ENCODE measurements around the gene EPB41L2. TPM values are rescaled to one million over a fixed set of nuclear protein-coding genes. Genes with fewer than 3 reads are reported as not detected.

EPB41L2 gene
- total and polyA plus RNA-seq, 7 donors: 41.2 to 147 (median 65.7) TPM

DNA sequence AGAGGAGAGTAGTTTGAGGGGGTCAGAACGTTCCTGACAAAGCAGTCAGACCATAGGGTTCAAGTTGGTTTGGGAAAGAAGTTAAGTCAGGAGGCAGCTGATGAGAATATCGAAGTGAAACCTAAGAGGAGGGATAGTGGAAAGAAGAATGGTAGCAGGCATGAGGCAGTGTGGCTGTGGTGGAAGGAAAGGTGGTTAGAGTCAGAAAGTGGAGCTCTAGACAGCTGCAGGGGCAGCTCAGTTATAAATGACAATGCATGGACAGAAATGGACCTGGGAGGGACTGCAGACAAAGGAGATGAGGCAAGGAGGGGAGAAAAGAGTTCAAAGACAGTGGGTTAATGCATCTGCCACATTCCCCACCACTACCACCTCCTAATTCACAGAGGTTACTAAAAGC lies 169.3 kb downstream of the EPB41L2 start:
- no peak overlapping the region for H3K4me3 ChIP-seq
- intact Hi-C loops (cut with DNase I): no loop called here
- H3K27ac ChIP-seq: no peak overlapping the region
- 87% methylated on average over 2 of the region's 2 CpGs for WGBS, 2 donors
- H3K27me3 ChIP-seq: no peaks in the 10 kb centered on the region
- no peak for DNase-seq
- H3K9me3 ChIP-seq: no peaks in the 10 kb centered on the region
- H3K36me3 ChIP-seq: peaks cover 0 to 34% (median 0%) of the 10 kb centered on the region in 4 donors
- TF ChIP-seq POLR2A (IDR thresholded peaks at IDR 0.05): no peak
- TF ChIP-seq EP300 (IDR thresholded peaks at IDR 0.05): no peak
- TF ChIP-seq, protein P1, sequence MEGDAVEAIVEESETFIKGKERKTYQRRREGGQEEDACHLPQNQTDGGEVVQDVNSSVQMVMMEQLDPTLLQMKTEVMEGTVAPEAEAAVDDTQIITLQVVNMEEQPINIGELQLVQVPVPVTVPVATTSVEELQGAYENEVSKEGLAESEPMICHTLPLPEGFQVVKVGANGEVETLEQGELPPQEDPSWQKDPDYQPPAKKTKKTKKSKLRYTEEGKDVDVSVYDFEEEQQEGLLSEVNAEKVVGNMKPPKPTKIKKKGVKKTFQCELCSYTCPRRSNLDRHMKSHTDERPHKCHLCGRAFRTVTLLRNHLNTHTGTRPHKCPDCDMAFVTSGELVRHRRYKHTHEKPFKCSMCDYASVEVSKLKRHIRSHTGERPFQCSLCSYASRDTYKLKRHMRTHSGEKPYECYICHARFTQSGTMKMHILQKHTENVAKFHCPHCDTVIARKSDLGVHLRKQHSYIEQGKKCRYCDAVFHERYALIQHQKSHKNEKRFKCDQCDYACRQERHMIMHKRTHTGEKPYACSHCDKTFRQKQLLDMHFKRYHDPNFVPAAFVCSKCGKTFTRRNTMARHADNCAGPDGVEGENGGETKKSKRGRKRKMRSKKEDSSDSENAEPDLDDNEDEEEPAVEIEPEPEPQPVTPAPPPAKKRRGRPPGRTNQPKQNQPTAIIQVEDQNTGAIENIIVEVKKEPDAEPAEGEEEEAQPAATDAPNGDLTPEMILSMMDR (IDR thresholded peaks at IDR 0.05): no peak
- no peak for TF ChIP-seq POLR2AphosphoS5 (IDR thresholded peaks at IDR 0.05)
- H3K4me1 ChIP-seq: peaks cover 0 to 8% (median 3%) of the 10 kb centered on the region in 4 donors

DNA sequence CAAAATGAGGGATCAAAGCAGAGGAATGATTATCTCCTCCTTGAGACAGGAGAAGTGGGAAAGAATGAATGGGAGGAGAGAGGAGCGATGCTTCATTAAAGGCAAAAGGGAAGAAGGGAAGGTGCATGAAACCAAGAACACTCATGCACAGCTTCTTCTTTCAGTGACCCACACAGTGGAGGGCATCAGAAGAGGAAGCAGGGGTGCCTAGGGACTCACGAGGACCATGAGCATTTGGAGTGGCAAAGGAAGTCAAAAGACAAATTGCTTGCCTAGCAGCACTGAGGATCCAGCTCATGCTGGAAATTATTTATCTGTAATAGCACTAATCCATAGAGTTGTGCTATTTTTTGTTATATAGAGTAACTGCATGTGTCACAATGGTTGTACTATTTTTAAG lies 169.8 kb downstream of the EPB41L2 start:
- Histone ChIP-seq H3K36me3 (peaks cover 0 to 34% (median 0%) of the 10 kb centered on the region in 4 donors), H3K27me3 (no peaks in the 10 kb centered on the region), H3K4me1 (peaks cover 0 to 8% (median 3%) of the 10 kb centered on the region in 4 donors), H3K9me3 (no peaks in the 10 kb centered on the region), H3K27ac (no peak overlapping the region), H3K4me3 (no peak overlapping the region)
- 69 to 93% methylated on average over 2 of the region's 2 CpGs for WGBS, 2 donors
- intact Hi-C loops (cut with DNase I): no loop called here
- DNase-seq: no peak
- TF ChIP-seq POLR2AphosphoS5 (IDR thresholded peaks at IDR 0.05) (no peak), POLR2A (IDR thresholded peaks at IDR 0.05) (no peak), EP300 (IDR thresholded peaks at IDR 0.05) (no peak)
- TF ChIP-seq, protein P1 (IDR thresholded peaks at IDR 0.05): no peak

DNA sequence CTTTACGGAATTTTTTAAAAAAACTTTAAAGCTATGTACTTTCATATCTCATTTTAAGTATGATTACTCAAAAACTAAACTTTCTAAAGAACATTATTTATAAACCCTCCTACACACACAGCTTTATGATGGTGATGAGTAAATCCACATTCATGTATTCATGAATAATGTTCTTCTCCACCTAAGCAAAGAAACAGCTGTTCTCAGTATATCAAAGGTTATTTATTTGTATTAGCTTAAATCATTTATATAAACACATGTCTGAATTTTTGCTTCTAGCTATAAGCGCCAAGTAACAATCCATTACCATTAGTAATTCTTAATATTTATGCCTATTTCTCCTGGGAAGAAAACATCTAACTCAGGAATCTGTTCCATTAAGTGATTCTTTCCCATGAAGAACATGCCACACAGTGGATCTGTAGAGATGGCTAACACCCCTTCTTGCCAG lies 172.5 kb downstream of the EPB41L2 start:
- 71 to 89% methylated on average over 2 of the region's 2 CpGs for WGBS, 2 donors
- H3K27me3 ChIP-seq: no peaks in the 10 kb centered on the region
- TF ChIP-seq, protein P1 (IDR thresholded peaks at IDR 0.05): no peak
- TF ChIP-seq POLR2A (IDR thresholded peaks at IDR 0.05) (no peak), POLR2AphosphoS5 (IDR thresholded peaks at IDR 0.05) (peak in 2 of 4 donors; percentile 25 to 33)
- intact Hi-C loops (cut with DNase I): no loop called here
- H3K36me3 ChIP-seq: peaks cover 0 to 34% (median 0%) of the 10 kb centered on the region in 4 donors
- H3K27ac ChIP-seq: no peak overlapping the region
- no peaks in the 10 kb centered on the region for H3K9me3 ChIP-seq
- peaks cover 0 to 8% (median 3%) of the 10 kb centered on the region in 4 donors for H3K4me1 ChIP-seq
- H3K4me3 ChIP-seq: no peak overlapping the region
- DNase-seq: no peak

DNA sequence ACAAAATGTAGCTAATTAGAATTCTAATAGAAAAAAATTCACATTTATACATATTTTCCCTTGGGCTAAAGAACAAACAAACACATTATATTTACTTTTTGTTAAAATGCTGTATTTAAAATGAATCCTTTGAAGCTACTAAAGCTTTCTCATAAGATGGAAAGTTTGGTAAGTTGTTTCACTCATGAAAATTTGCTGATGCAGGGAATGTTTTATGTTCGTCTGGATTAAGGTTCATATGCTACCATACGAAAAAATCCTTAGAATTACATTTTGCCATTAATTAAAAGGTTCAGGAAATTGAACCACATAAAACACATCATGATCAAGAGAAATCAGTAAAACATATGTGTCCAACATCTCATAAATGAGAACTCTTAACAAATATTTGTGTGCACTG lies 173.6 kb downstream of the EPB41L2 start:
- DNase-seq: no peak
- H3K4me1 ChIP-seq: peaks cover 0 to 8% (median 3%) of the 10 kb centered on the region in 4 donors
- H3K36me3 ChIP-seq: peaks cover 0 to 34% (median under 1%) of the 10 kb centered on the region in 4 donors
- intact Hi-C loops (cut with DNase I): loop anchor here (2.0 kb wide), 1 partner anchor 173 kb away; the partner anchor contains the start of gene EPB41L2
- no peak overlapping the region for H3K27ac ChIP-seq
- no peaks in the 10 kb centered on the region for H3K9me3 ChIP-seq
- no peak for TF ChIP-seq POLR2A (IDR thresholded peaks at IDR 0.05)
- WGBS, 2 donors: 93 to 98% methylated on average over 2 of the region's 2 CpGs
- no peak overlapping the region for H3K4me3 ChIP-seq
- no peaks in the 10 kb centered on the region for H3K27me3 ChIP-seq

DNA sequence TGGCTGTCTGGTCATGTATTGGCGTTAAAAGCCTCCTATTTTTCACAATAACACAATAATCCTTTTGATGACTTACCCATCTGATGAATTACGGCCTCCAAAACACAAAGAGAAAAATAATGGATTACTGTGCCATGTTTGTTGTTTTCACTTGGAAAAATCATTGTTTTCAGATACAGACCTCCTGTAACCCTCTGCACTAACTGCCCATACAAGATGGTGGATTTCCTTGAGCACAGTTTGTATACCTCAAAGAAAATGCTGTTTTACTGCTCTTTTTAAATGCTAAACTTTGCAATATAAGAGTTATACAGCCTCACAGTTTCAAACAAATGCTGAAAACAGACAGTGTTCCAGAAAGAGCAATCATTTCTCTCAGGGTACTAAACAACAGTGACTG lies 174.8 kb downstream of the EPB41L2 start:
- no peak overlapping the region for H3K27ac ChIP-seq
- H3K27me3 ChIP-seq: no peaks in the 10 kb centered on the region
- intact Hi-C loops (cut with DNase I): loop anchor here (2.0 kb wide), 1 partner anchor 175 kb away; the partner anchor contains the start of gene EPB41L2
- 89 to 94% methylated on average over 2 of the region's 2 CpGs for WGBS, 2 donors
- H3K4me1 ChIP-seq: peaks cover 0 to 8% (median 3%) of the 10 kb centered on the region in 4 donors
- H3K4me3 ChIP-seq: no peak overlapping the region
- DNase-seq: no peak
- H3K36me3 ChIP-seq: peaks cover 0 to 34% (median 2%) of the 10 kb centered on the region in 4 donors
- no peaks in the 10 kb centered on the region for H3K9me3 ChIP-seq
- no peak for TF ChIP-seq POLR2A (IDR thresholded peaks at IDR 0.05)
- no peak for TF ChIP-seq EP300 (IDR thresholded peaks at IDR 0.05)
- no peak for TF ChIP-seq POLR2AphosphoS5 (IDR thresholded peaks at IDR 0.05)
- TF ChIP-seq, protein P1 (IDR thresholded peaks at IDR 0.05): no peak
